LoVo (cell line): Measurements from ENCODE around the gene WWP2.

Experiments
- DNase-seq: peaks from one replicate; pipeline ENCODE4 v3.0.0-alpha.2; 2016; ENCODE audit warnings: low spot score

Gene WWP2

DNA sequence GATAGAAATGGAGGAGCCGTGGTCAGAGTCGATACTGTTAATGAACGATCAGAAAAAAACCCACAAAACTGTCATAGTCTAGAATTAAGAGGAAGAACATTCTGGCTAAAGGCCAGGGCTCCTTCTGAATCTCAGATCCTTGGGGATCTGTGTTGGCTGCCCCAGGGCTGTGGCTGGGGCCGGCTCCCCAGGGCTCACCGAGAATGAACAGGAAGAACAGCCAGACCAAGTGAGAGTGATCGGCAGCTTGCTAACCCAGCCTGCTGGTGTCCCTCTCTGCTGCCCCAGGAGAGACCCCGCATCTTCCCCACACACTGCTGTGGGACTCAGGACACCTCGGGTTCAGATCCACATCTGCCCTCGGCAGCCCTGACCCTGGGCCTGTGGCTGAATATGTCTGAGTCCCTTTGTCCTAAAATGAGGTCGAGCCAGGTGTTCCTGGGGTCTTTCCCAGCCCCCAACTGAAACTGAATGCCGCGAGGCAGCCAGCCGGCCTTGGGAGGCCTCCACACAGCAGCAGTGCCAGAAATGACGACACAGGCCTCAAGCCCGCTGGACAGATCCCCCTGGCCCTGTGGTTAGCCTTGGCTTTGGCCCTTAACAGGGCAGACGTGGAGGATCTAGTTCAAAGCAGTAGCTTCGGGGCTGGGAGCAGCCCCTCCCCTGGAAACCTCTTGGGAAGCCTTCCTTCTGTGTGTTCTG lies 165.1 kb downstream of the WWP2 start:
- no peak for DNase-seq

DNA sequence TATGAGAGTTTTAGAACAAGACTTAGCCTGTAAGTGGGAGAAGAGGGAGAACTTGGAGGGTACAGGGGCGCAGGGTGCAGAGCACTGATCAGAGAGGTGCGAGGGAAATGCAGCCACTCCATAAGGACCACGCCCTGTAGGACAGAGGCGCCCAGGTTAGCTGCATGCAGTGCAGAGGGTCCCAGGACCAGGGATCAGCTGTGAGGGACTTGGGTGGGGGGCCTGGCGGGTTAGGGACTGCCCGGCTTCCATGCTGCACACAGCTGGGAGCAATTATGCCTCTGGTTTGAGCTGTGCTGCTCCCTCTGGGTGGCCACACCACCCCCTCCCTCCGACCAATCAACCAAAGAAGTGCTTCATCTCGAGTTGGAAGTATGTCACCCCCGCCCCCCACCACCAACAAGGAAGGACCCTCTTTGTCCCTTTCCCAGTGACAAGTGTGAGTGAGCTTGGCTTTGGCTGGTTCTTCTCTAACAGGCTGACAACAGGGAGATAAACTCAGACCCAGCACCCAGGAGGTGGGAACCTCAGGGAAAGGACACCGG lies 166.8 kb downstream of the WWP2 start:
- DNase-seq = no peak

DNA sequence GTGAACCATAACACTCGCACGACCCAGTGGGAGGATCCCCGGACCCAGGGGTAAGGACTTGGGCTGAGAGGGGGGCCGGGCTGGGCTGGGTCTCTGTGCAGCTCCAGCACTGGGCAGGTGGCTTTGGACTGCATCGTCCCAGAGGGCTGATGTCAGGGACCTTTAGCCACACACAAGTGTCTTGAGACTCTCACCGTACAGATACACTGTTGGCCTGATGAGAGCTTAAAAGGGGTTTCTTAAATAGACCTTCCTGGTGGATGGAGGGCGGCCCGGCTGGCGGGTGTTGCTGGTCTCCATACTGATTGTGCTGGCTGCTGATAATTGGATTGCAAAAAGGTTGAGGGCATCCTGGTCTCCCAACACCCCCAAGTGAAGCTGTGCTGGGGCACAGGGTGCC lies 167.3 kb downstream of the WWP2 start:
- DNase-seq = no peak

DNA sequence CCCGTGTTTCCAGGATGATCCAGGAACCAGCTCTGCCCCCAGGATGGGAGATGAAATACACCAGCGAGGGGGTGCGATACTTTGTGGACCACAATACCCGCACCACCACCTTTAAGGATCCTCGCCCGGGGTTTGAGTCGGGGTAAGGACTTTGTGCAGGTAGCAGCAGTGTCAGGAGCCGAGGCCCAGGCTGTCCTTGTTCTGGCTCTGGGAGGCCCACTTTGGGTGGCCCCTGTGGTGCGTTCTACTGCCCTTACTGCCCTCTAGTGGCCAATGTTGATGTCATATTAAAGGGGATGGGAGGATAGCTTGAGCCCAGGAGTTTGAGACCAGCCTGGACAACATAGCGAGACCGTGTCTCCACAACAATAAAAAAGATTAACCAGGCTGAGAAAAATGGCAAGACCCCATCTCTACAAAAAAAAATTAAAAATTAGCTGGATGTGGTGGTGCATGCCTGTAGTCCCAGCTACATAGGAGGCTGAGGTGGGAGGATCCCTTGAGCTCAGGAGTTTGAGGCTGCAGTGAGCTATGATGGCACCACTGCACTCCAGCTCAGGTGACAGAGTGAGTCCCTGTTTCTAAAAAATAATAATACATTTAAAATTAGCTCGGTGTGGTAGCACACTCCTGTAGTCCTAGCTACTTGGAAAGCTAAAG lies 168.1 kb downstream of the WWP2 start:
- peak; percentile 30 for DNase-seq

DNA sequence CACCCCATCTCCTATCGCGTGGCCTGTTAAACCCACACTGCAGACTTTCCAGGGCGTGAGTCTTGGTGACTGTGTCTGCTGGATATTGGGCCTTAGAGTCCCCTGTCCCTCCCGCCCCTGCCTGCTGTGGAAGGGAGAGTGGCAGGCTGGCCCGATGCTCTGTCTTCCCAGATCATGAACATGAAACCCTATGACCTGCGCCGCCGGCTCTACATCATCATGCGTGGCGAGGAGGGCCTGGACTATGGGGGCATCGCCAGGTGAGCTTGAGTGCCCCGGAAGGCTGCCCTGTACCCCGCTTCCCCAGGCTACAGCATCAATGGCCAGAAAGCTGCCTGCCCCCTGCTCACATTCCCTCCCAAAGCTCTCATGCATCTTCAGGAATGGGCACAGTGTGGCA lies 169.5 kb downstream of the WWP2 start:
- DNase-seq = no peak

DNA sequence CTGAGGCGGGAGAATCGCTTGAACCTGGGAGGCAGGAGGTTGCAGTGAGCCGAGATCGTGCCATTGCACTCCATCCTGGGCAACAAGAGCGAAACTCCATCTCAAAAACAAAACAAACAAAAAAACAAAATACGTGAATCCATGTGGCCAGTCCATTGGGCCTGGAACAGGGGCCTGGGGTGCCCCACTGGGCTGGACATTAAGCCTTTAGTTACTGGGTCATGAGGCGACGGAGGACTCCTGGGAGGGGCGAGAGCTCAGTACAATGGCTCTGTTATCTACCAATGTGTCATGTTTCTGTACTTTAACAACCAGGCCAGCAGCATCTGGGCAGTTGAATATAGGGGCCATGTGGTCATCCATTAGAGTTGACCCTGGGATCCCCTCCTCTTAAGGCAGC lies 170.1 kb downstream of the WWP2 start:
- DNase-seq = no peak

DNA sequence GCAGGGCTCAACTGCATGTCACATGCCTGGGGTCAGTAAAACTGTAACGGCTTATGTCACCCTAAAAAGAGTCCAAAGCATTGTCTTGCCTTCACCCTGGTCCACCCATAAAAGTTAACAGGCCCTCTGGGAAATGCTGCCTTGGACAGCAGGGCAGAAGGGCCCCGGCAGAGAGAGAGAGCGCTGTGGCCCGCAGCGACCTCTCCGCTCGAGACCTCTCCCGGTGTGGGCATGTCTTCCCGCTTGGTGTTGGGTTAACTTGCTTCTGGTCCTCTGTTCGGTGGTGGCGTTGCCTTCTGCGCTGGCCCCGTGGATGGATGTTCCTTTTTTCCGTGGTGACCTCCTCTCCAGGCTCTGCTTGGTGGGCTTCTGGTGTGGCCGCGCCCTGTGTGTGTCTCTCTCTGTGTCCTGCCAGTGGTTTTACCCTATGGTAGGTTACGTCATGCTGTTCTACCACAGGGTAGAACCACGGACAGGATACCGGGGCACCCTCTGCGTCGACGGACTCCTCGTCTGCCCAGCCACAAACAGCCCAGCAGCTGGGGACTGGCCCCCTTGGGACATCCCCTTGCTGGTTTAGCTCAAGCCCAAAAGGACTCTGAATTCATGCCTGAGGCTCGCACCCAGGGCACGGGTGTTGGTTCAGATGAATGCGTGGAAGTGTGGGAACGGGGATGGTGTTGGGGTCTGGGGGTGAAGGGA lies 170.7 kb downstream of the WWP2 start:
- no peak for DNase-seq

DNA sequence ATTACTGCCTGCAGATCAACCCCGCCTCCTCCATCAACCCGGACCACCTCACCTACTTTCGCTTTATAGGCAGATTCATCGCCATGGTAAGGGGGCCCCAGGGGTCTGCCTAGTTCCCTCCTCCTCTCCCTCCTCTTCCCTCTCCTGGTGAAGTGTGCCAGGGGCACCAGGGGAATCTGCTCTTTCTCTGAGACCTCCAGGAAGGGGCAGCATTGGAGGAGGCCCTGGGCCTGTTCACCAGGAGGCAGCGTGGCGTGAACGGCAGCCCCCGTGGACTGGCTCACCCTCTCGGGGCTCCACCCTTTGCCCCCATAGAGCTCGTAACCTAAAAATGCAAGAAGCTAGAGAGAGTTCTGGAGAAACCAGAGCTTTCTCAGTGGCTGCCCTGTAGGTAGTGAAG lies 171.9 kb downstream of the WWP2 start:
- DNase-seq = no peak

DNA sequence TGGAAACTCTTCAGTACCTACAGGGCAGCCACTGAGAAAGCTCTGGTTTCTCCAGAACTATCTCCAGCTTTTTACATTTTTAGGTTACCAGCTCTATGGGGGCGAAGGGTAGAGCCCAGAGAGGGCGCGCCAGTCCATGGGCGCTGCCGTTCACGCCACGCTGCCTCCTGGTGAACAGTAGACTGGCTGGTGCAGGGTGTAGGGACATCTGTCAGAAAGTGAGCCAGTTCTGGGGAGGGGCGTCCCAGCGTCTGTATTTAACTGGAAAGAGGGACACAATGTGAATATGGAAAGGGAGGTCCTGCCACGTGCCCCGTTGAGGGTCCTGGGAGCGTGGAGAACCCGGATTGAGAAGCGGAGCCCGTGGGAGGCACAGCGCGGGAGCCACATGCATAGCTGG lies 172.6 kb downstream of the WWP2 start:
- no peak for DNase-seq

DNA sequence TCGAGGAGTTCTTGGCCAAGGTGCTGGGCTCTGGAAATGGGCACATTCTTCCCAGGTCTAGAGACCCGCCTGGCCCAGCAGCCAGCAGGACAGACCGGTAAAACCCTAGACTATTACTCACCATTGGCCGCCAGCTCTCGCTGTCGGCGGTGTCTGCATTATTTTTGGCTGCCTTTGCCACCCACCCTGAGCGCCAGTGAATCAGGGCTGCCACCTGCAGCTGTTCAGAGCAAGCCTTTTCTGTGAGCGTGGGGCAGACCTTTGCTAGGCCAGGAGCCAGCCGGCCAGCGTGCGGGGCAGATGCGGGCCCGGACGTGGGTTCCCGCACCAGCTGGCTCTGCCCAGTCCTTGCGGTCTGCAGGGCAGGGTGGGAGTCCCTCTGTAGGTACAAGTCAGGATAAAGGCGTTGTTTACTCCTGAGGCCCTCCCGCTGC lies 173.2 kb downstream of the WWP2 start:
- no peak for DNase-seq

DNA sequence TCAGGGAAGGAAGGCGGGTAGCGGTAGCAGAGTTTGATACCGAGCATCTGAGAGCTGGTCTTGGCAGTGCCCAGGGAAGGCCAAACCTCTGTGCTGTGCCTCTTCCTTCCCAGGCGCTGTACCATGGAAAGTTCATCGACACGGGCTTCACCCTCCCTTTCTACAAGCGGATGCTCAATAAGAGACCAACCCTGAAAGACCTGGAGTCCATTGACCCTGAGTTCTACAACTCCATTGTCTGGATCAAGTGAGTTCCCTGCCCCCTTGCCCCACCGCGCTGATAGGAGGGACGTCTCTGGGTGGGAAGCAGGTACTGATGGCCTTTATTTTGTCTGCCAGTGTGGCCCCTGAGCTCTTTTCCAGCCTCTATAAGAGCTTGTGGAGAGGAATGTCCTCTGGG lies 173.6 kb downstream of the WWP2 start:
- no peak for DNase-seq

DNA sequence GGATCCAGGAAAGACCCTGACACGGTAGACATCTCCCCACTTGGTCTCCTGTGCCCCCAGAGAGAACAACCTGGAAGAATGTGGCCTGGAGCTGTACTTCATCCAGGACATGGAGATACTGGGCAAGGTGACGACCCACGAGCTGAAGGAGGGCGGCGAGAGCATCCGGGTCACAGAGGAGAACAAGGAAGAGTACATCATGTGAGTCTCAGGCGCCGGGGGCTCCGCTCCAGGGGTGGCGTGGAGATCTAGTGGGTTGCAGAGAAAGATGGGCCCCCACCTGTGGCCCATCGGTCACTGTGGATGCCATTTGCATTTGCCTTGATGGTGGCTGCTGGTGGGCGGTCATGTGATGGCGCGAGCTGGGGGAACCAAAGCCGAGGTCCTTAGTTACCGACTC lies 174.1 kb downstream of the WWP2 start:
- DNase-seq = no peak

DNA sequence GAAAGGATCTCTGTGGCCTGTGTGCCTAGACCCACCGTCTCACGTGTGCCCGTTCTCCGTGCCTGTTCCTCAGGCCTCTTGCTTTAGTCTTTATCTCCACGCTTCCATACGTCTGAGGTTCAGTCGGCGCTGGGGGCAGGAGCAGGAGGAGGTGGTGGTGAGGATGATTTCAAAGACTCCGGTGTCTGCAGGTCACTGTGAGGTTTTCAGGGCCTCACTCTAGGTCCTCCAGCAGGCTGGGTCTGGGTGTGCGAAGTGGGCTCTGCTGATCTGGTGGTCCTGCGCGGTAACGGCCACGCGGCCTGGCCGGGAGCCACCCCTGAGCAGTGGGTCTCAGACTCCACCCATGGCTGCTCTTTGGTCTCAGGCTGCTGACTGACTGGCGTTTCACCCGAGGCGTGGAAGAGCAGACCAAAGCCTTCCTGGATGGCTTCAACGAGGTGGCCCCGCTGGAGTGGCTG lies 174.6 kb downstream of the WWP2 start:
- no peak for DNase-seq

DNA sequence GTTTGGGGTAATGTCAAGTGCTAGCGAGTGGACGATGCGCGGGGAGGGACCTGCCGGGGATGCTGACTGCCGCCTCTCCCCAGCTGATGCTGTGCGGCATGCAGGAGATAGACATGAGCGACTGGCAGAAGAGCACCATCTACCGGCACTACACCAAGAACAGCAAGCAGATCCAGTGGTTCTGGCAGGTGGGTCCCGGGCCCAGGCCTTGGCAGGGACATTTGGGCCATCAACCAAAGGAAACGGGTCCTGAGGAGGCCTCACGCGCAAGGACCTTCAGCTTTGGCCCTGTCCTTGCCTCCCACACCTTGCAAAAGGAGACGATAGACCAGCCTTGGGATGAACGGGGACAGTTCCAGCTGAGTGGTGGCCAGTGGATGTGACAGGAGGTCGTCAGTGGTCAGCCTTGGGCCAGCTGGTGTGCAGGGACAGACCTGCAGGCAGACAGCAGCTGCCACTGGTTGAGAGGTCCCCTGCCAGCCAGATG lies 175.4 kb downstream of the WWP2 start:
- no peak for DNase-seq

DNA sequence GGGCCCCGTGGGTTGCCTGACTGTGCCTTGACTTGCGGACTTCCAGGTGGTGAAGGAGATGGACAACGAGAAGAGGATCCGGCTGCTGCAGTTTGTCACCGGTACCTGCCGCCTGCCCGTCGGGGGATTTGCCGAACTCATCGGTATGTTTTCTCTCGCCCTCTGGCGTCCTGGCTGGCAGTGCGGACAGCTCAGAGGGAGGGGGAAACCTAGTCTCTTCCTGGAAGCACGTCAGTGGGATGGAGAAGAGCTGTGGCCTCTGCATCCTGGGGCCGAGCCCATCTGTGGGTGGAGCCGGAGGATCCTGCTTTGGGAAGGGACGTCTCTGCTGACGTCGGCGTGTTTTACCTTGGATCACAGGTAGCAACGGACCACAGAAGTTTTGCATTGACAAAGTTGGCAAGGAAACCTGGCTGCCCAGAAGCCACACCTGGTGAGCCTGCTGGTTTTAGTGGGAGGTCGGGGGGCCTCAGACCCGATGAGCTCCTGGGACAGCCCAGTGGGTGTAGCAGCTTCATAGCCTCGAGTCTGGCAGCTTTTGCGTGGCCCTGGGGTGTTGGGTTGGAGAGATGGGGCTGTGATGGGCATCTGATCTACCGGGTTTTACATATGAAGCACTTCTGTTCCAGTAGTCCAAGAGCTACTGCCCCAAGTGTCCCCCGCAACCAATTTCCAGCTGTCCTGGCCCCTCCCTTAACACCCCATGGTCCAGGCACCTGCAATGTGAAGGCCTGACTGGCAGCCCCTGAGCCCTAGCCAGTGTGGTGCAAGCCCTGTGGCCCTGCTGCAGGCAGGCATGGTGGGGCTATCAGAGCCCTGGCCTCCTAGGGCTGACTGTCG lies 177.1 kb downstream of the WWP2 start:
- no peak for DNase-seq

DNA sequence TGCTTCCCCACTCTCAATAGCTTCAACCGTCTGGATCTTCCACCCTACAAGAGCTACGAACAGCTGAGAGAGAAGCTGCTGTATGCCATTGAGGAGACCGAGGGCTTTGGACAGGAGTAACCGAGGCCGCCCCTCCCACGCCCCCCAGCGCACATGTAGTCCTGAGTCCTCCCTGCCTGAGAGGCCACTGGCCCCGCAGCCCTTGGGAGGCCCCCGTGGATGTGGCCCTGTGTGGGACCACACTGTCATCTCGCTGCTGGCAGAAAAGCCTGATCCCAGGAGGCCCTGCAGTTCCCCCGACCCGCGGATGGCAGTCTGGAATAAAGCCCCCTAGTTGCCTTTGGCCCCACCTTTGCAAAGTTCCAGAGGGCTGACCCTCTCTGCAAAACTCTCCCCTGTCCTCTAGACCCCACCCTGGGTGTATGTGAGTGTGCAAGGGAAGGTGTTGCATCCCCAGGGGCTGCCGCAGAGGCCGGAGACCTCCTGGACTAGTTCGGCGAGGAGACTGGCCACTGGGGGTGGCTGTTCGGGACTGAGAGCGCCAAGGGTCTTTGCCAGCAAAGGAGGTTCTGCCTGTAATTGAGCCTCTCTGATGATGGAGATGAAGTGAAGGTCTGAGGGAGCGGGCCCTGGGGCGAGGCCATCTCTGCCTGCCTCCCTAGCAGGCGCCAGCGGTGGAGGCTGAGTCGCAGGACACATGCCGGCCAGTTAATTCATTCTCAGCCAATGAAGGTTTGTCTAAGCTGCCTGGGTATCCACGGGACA lies 177.9 kb downstream of the WWP2 start:
- DNase-seq = no peak

DNA sequence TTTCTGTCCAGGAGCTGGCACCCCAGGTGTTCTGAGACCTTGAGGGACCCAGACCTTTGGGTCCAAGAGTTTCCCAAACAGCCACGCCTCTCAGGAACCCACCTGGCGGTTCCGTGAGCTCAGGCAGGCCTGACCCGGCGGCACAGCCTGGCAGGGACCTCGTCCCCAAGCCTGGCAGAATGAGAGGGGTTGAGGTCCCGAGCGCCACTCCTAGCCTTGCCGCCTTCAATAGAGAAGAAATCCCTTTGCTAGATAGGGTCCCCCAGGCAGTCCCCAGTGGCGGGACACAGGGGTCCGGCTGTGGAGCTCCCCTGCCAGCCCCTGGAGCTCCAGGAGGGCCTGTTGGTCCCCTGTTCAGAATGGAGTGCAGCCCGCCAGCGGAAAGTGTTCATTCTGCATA lies 178.5 kb downstream of the WWP2 start:
- DNase-seq = no peak

DNA sequence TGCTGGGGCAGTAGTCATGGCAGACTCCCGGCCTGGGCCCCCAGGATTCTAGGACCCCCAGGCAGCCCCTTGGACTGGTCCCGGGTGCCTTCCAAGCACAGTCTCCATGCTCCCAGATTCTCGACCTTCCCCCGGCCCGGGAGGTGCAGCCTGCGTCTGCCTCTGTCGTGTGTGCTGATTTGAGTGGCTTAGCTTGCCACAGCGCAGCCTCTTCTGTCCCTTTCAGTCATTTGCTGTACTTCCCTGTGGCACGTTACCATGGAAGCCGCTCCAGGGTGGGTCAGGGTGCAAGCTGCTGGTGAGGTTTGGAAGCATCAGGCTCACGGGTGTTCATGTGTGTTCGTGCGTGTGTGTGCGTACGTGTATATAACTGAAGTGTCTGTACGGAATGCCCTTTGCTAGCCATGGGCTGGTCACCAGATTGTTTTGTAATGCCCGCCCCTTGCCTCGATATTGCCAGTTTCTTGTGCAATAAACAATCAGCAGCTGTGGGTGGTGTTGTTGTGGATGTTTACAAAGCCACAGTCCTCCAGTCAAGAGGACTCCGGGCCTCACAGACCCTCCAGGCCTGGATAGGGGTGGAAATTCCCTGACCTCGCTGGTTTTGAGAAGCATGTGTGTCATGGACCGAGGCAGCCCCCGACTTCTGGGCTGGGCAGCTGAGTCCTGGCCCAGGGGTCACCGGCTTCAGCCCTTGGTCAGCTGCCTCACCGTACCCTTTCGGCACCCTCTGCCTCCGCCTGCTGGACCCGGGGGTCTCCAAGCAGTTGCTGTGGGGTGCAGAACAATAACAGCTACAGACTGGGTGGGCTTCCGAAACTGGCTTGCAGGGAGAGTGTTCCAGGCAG lies 179.3 kb downstream of the WWP2 start:
- no peak for DNase-seq

DNA sequence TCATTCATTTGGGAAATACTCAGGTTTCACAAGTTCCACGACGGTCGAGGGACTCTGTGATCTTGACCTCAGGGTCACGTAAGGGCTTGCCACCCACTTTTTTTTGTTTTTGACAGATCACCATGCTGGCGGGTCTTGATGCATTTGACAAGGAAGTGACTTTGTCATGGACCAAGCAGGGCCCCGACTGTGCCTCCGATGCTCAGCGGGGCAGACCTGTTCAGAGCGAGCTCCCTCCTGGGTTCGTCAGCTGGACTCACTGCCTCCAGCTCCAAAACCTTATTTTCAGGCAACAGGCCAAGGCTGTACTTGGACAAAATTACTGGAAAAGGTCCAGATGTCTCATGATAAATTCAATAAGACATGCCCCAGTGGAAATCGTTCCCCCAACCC lies 180.0 kb downstream of the WWP2 start:
- no peak for DNase-seq

DNA sequence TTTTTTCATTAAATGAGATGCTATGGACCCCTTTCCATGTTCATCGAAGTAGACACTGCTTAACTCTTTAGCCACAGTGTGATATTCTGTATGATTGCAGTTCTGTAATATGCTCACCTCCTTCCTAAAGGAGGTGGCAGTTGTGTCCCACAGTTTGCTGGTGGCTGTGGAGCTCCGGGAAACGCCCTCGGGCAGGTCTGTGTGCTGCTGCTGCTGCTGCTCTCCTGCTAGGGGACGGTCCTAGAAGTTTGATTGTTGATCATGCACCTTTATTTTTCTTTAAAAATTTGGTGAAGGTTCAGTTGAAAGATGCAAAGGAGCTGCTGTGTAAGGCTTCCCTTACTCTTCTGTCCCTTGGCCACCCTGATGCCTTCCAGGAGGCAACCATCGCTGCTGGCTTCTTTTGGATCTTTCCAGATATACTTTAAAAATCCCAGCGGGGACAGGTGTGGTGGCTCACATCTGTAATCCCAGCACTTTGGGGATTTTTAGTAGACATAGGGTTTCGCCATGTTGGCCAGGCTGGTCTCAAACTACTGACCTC lies 180.6 kb downstream of the WWP2 start:
- no peak for DNase-seq
